GM18499 (cell line): Measurements from ENCODE around the gene CCDC28A.
A peak's percentile ranks its signal among the peaks of the same experiment; 100 is the strongest.

ENCODE experiments used
- ATAC-seq: cut with Tn5 transposase; IDR thresholded peaks from one replicate; pipeline ENCODE4 v1.9.1; 2021; ENCODE audit warnings: moderate number of reproducible peaks; ENCODE audit not compliant: insufficient read depth, unreplicated experiment

The CCDC28A gene

DNA sequence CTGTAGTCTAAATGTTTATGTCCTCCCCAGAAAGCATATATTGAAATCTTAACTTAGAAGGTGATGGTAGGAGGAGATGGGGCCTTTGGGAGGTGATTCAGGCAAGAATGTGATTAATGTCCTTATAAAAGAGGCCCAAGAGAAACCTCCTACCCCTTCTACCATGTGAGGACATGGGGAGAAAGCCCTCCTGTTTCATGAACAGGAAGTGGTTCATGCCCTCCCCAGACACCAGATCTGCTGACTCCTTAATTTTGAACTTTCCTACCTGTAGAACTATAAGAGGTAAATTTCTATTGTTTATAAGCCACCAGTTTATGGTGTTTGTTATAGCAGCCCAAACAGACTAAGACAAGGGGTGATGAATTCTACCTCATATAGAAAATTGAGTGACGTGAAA lies 13.6 kb downstream of the CCDC28A start:
- ATAC-seq: no peak

DNA sequence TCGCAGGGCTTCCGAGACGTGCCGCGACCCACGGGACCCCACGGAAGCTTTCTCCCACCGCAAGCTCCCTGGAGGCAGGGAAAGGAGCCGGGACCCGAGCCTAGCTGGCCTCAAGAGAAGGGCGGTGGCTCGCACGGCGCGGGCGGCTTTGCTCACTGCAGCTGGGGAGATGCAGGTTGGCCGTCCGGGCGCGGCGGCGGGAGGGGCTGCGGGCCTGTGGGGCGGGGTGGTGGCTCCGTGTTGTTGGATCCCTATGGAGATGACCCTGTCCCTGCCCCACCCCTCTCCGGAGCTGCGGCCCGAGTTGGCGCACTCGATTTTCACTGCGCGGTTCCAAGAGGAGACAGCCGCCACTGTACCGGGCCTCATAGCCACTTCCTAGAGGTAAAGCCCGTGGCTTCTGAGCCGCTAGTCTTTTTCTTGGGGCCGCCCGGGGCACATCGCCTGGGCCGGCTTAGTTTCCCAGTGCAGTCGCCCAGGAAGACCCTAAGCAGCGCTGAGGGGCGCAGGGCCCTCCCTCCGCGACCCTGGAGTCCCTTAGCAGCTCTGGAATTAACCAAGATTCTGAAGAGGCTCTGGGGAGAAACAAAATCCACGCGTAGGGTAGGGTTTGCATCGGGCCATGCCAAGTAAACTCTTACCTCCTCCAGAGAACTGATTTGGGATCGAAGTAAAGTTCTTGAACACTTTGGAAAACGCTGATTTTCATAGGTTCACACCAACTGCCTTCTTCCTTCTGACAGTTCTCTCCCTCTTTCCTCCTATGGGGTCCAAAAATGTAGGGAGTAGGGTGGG lies 22.4 kb downstream of the CCDC28A start, which contains the start of gene ECT2L:
TSS of gene ECT2L (plus strand) at position 279 of the 795 bp plus-strand sequence. CDS start 17,188 bp downstream, outside the sequence.
- ATAC-seq: no peak

GRCh38 chr6:138796771-138797170 lies 23.2 kb downstream of the CCDC28A start:
- no peak for ATAC-seq

DNA sequence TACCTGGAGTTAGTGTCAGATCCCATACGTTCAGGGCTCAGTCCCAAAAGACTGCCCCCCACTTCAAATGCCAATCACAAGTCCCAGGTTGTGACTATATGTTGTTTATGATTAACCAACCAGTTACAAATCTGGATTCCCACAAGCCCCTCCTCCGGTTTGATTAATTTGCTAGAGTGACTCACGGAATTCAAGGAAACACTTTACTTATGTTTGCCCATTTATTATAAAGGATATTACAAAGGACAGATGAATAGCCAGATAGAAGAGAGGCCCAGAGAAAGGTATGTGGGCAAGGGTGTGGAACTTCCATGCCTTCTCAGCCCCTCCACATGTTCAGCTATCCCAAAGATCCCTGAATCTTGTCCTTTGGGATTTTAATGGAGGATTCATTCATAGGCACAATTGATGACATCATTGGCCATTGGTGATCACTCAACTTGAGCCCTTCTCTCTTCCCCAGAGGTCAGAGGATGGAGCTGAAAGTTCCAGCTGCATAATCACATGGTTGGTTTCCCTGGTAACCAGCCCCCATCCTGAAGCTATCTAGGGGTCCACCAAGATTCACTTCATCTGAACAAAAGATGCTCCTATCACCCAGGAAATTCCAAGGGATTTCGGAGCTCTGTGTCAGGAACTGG lies 24.4 kb downstream of the CCDC28A start:
- no peak for ATAC-seq

GRCh38 chr6:138800377-138801150 lies 27.0 kb downstream of the CCDC28A start:
- ATAC-seq: no peak

DNA sequence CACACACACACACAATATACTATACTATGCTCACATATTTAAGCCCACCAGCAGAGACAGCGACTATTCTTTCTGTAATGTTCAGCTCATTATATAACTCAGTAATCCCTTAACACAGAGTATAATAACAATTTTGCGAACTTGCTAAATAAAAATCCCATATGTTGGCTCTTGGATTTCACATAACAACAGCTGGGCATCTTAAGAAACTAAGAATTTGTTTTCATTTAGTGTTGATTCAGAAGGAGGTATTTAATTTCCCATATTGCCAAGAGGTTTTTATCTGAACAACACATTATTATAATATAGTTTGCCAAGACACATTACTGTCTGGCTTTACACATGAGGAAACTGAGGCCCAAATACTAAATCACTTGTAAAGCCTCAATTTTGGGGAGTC lies 29.8 kb downstream of the CCDC28A start:
- no peak for ATAC-seq

DNA sequence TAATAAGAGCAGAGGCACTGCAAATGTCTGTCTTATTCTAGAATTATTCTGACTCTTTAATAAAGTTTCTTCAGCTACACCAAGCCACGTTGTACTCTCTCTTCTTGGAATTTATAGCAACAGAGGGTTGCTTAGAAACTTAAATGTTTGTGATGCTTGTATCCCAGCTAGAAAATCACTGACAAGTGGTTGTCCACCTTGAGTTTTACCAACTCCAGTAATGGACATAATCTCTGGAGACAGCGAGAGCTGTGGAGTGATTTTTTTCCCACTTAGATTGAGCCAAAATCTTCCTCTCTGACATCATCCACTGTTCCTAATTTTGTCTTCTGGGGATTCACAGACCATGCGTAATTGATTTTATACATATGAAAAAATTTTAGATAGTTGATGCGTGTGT lies 30.3 kb downstream of the CCDC28A start:
- no peak for ATAC-seq

DNA sequence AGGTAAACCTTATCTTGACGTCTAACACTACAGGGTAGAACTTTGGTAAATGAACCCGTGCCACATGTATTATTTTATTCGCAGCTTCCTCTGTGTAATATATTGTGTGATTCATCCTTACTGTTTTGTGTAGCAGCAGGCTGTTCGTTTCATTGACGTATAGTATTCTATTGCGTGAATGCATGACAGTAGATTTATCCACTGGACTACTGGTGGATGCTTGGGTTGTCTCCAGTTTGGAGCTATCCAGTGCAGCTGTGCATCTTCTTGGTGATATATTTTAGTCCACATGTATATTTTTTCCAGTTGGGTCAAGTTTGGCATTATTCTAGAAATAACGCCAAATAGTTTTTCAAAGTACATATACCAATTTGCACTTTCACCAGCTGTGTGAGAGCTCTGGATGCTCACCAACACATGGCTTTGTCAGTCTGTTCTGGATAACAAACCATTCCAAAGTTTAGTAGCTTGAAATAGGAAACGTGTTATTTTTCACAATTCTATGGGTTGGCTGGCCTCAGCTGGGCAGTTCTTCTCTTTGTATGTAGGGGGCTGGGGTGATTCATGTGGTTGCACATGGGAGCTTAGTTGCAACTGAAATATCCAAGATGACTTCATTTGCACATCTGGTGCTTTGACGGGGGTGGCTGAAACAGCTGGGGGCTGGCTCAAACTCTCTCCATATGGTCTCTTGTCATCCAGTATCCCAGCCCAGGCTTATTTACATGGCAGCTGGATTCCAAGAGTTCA lies 31.6 kb downstream of the CCDC28A start:
- ATAC-seq: no peak

- ATAC-seq: no peak
Observed at GRCh38 chr6:138806889-138807288, 33.3 kb downstream of the CCDC28A start.

GRCh38 chr6:138809677-138810076 lies 36.1 kb downstream of the CCDC28A start:
- ATAC-seq: no peak

GRCh38 chr6:138811866-138812265 lies 38.3 kb downstream of the CCDC28A start:
- ATAC-seq: no peak

DNA sequence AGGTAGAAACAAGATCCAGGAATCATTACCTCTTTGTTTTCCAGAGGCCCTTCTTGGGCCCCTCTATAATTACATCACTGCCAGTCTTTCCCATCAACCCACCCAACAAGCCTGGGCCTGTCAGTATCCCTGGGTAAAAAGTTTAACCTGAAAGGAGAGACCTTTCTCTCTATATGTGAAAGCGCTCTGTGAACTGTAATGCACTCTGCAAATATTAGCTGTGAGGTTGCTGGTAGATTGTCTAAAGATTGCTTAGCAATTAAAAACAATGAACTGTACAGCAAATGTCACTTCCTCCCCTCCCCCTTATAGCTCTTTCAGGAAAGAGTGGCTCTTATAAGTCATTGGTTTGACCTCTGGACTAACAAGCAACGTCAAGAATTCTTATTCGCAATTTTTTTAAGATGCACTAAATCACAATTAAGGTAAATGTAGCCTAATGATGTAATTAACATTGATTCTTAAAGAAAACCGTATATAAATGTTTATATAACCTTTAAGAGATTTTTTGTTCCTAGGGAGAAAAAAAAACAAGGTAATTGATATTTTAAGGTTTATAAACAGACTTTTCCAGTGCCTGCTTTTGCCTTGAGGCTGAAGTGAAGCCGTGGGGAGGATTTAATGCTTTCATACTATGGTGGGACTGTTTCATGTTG lies 40.7 kb downstream of the CCDC28A start:
- ATAC-seq: no peak

GRCh38 chr6:138815221-138815620 lies 41.7 kb downstream of the CCDC28A start:
- no peak for ATAC-seq

DNA sequence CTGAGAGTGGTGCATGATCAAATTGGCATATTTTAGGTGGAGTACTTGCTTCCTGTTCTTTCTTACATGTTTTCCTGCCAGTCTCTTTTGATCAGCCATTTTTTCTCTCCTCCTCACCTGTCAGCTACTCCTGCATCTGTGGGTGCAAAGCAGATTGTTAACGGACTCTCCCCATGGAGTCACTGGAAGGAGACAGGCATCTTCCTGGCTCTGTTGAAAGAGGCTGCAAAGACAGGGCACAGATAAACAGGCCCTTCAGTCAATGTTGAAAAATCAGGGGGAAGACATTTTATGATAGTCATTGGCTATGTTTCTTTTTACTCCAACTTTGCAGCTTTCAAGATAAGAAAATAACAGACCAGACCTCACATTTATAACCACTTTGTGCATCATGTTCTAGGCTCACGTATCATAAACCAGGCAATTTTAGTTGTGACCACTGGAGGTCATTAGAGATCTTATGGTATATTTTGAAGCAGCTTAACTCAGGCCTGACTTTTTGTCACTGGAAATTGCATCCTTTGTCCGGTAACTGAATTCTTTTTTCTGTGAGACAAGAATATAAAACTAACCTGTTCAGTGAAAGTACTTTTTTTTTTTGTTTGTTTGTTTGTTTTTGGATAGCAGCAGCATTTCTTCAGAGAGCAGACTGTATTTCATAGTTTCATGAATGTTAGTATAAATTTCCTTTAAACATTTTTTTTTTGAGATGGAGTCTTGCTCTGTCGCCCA lies 42.4 kb downstream of the CCDC28A start:
- ATAC-seq: peak; percentile 39

- ATAC-seq: no peak
Observed at GRCh38 chr6:138817799-138818198, 44.2 kb downstream of the CCDC28A start.

GRCh38 chr6:138818496-138819194 lies 45.1 kb downstream of the CCDC28A start:
- peak; percentile 53 for ATAC-seq

GRCh38 chr6:138821519-138821918 lies 48.0 kb downstream of the CCDC28A start:
- no peak for ATAC-seq

DNA sequence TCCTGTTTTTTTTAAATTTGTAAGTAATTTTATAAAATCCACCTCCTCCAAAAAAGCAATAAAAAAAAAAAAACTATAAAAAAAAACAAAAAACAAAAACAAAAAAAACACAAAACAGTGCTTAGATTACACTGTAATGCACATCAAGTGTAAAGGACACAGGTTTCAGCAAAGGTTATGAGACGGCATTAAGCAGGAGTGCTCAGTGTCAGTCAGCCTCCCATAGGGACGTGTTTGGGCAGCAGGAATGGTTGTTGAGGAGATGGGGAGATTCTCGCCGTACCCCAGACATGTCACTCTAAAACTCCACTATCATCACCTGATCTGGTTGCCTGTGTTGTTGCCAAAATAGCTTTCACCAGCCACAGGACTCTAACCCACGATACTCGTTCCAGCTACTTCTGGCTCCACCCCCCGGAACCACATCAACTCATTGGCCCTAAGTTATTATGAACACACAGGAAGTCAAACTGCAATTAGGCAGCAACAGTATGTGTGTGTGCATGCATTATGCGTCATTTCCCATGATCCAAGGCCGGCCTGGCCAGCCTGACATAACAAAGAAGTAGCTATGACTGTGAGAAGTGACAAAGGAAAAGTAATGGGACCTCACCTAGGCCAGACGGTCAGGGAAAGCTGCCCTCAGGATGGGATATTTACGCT lies 51.0 kb downstream of the CCDC28A start:
- no peak for ATAC-seq
